Measurements from ENCODE around the gene TBATA.

Gene TBATA

DNA sequence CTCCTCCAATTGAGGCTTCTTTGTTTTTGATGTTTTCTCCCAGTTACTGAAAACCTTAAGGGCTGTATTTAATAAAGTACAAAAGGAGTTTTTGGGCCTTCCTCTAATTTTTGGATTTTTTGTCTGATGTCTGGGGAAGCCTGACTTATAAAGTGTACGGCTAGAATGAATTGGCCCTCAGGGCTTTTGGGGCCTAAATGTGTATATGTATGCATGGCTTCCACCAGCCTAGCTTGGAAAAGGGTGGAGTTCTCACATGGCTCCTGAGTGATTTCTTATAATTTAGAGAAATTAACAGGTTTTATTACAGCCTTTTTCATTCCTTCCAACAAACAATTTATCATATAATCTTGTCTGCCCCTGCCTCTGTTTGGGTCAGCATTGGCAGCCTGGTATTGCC, 10.4 kb upstream of the TBATA start:
- Histone ChIP-seq H3K4me3 (ENCODE audit: low read depth, low read length) (no peak overlapping the region), H3K9me3 (ENCODE audit: control insufficient read depth, insufficient read depth, low read depth, low read length) (no peaks in the 10 kb centered on the region), H3K36me3 (ENCODE audit: control insufficient read depth in 2 of 2, insufficient read depth in 1 of 2, low read length in 2 of 2) (no peaks in the 10 kb centered on the region), H3K4me1 (ENCODE audit: control insufficient read depth, insufficient read depth, low read length) (no peaks in the 10 kb centered on the region), H3K27ac (ENCODE audit: extremely low read depth, low read depth, low read length) (no peak overlapping the region)
- ChIA-PET CTCF (no interaction called here), POLR2A (no interaction called here)
- TF ChIP-seq KLF7 (tag by site-specific recombination; IDR thresholded peaks at IDR 0.05; ENCODE audit: borderline replicate concordance): no peak
- TF ChIP-seq FEZF1 (tag by site-specific recombination; IDR thresholded peaks at IDR 0.05): no peak
- TF ChIP-seq ZNF274 (IDR thresholded peaks at IDR 0.05; ENCODE audit: low read length): no peak
- no peak for TF ChIP-seq ZNF274 (tag by site-specific recombination; IDR thresholded peaks at IDR 0.05; ENCODE audit: borderline replicate concordance)
- TF ChIP-seq ZNF311 (tag by site-specific recombination; IDR thresholded peaks at IDR 0.05; ENCODE audit: borderline replicate concordance): no peak

DNA sequence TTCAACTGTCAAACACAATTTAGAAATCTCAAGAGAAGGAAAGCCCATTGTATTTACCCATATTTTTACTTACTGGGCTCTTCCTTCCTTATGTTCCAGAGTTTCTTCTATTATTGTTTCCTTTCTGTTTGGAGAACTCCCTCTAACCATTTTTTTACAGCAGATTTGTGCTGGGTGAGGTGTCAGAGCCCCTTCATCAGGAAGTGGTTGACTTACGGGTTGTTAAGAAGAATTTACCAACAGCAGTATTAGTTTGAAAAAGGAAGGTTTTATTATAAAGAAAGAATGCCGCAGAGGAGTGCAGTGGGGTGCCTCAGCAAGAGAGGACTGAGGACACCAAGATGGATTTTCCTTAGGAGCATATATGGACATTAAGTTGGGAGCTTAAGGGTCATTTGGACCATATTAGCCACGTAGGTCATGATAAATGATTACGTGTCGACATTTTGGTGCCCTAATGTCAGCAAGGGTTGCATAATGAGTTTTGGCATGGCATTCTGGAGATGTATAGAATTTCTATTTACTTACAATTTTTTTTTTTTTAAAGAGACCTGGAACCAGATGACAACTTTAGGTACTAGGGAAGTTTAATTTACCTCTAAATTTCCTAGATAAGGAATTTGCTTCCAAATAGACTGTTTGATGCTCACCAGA, 6.3 kb upstream of the TBATA start:
- POLR2A ChIA-PET: no interaction called here
- CTCF ChIA-PET: no interaction called here
- Histone ChIP-seq H3K4me3 (ENCODE audit: low read depth, low read length) (no peak overlapping the region), H3K4me1 (ENCODE audit: control insufficient read depth, insufficient read depth, low read length) (no peaks in the 10 kb centered on the region), H3K36me3 (ENCODE audit: control insufficient read depth in 2 of 2, insufficient read depth in 1 of 2, low read length in 2 of 2) (no peaks in the 10 kb centered on the region), H3K9me3 (ENCODE audit: control insufficient read depth, insufficient read depth, low read depth, low read length) (no peaks in the 10 kb centered on the region), H3K27ac (ENCODE audit: extremely low read depth, low read depth, low read length) (no peak overlapping the region)
- TF ChIP-seq SCRT2 (tag by site-specific recombination; IDR thresholded peaks at IDR 0.05): no peak
- TF ChIP-seq KLF8 (tag by site-specific recombination; IDR thresholded peaks at IDR 0.05): no peak
- TF ChIP-seq KLF9 (tag by site-specific recombination; IDR thresholded peaks at IDR 0.05; ENCODE audit: low read depth): no peak
- no peak for TF ChIP-seq REPIN1 (tag by site-specific recombination; IDR thresholded peaks at IDR 0.05; ENCODE audit: low read depth)
- no peak for TF ChIP-seq HOXD13 (CRISPR knock-in tag; IDR thresholded peaks at IDR 0.05; ENCODE audit: borderline replicate concordance)
- TF ChIP-seq, protein P1, sequence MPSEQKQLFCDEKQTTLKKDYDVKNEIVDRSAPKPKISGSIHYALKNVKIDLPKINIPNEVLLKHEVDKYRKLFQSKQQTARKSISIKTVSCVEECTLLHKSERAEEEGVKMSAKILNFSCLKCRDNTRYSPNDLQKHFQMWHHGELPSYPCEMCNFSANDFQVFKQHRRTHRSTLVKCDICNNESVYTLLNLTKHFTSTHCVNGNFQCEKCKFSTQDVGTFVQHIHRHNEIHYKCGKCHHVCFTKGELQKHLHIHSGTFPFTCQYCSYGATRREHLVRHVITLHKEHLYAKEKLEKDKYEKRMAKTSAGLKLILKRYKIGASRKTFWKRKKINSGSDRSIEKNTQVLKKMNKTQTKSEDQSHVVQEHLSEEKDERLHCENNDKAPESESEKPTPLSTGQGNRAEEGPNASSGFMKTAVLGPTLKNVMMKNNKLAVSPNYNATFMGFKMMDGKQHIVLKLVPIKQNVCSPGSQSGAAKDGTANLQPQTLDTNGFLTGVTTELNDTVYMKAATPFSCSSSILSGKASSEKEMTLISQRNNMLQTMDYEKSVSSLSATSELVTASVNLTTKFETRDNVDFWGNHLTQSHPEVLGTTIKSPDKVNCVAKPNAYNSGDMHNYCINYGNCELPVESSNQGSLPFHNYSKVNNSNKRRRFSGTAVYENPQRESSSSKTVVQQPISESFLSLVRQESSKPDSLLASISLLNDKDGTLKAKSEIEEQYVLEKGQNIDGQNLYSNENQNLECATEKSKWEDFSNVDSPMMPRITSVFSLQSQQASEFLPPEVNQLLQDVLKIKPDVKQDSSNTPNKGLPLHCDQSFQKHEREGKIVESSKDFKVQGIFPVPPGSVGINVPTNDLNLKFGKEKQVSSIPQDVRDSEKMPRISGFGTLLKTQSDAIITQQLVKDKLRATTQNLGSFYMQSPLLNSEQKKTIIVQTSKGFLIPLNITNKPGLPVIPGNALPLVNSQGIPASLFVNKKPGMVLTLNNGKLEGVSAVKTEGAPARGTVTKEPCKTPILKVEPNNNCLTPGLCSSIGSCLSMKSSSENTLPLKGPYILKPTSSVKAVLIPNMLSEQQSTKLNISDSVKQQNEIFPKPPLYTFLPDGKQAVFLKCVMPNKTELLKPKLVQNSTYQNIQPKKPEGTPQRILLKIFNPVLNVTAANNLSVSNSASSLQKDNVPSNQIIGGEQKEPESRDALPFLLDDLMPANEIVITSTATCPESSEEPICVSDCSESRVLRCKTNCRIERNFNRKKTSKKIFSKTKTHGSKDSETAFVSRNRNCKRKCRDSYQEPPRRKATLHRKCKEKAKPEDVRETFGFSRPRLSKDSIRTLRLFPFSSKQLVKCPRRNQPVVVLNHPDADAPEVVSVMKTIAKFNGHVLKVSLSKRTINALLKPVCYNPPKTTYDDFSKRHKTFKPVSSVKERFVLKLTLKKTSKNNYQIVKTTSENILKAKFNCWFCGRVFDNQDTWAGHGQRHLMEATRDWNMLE (tag by site-specific recombination; conservative IDR thresholded peaks at IDR 0.05; ENCODE audit: low read depth): no peak
- TF ChIP-seq, protein P2, sequence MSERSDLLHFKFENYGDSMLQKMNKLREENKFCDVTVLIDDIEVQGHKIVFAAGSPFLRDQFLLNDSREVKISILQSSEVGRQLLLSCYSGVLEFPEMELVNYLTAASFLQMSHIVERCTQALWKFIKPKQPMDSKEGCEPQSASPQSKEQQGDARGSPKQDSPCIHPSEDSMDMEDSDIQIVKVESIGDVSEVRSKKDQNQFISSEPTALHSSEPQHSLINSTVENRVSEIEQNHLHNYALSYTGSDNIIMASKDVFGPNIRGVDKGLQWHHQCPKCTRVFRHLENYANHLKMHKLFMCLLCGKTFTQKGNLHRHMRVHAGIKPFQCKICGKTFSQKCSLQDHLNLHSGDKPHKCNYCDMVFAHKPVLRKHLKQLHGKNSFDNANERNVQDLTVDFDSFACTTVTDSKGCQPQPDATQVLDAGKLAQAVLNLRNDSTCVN (tag by site-specific recombination; optimal IDR thresholded peaks at IDR 0.05): no peak
- TF ChIP-seq ZNF621 (tag by site-specific recombination; IDR thresholded peaks at IDR 0.05): no peak
- no peak for TF ChIP-seq ZNF292 (tag by site-specific recombination; IDR thresholded peaks at IDR 0.05; ENCODE audit: borderline replicate concordance, low read depth)
- TF ChIP-seq ZNF785 (tag by site-specific recombination; IDR thresholded peaks at IDR 0.05): no peak
- no peak for TF ChIP-seq BCL11A (tag by site-specific recombination; IDR thresholded peaks at IDR 0.05; ENCODE audit: low read depth)
- TF ChIP-seq YY2 (tag by site-specific recombination; IDR thresholded peaks at IDR 0.05): no peak
- no peak for TF ChIP-seq ZBTB6 (tag by site-specific recombination; IDR thresholded peaks at IDR 0.05)
- TF ChIP-seq ZSCAN4 (tag by site-specific recombination; IDR thresholded peaks at IDR 0.05): no peak
- no peak for TF ChIP-seq ZNF544 (tag by site-specific recombination; IDR thresholded peaks at IDR 0.05)
- TF ChIP-seq ZFP3 (tag by site-specific recombination; IDR thresholded peaks at IDR 0.05; ENCODE audit: low read depth): no peak
- TF ChIP-seq ZBTB20 (tag by site-specific recombination; IDR thresholded peaks at IDR 0.05): no peak
- no peak for TF ChIP-seq ZNF558 (tag by site-specific recombination; IDR thresholded peaks at IDR 0.05)
